ENCODE data around the gene EDA.

Gene EDA

GRCh38 chrX:69724307-69724706, 108.4 kb downstream of the EDA start:
- no peaks in the 10 kb centered on the region for H3K9me3 ChIP-seq (ENCODE audit: control insufficient read depth, low read length)
- no peaks in the 10 kb centered on the region for H3K4me1 ChIP-seq (ENCODE audit: control insufficient read depth, insufficient read depth, low read length, poor library complexity, severe bottlenecking)
- H3K36me3 ChIP-seq (ENCODE audit: control insufficient read depth, insufficient read depth, low read length) = no peaks in the 10 kb centered on the region
- no peak for DNase-seq
- H3K27ac ChIP-seq (ENCODE audit: insufficient read depth, low read length, poor library complexity, severe bottlenecking) = no peak overlapping the region
- H3K27me3 ChIP-seq (replicated peaks; ENCODE audit: control insufficient read depth, insufficient read depth, low read length, poor library complexity, severe bottlenecking) = no peaks in the 10 kb centered on the region
- H3K4me3 ChIP-seq (ENCODE audit: insufficient read depth, low read depth, low read length, poor library complexity, severe bottlenecking) = no peak overlapping the region

DNA sequence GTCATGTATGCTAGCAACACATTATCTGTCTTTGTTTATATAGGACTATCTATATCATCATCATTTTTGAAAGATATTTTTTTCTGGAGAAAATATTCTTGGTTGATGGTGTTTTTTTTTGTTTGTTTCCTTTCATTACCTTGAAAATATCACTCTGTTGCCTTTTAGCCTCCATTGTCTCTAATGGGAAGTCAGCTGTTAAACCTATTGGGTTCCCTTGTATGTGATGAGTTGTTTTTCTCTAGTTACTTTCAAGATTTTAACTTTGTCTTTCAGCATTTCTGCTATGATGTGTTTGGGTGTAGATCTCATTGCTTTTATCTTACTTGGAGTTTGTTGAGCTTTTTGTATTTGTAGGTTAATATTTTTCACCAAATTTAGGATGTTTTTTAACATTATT, 124.4 kb downstream of the EDA start:
- H3K4me1 ChIP-seq (ENCODE audit: control insufficient read depth, insufficient read depth, low read length, poor library complexity, severe bottlenecking) = no peaks in the 10 kb centered on the region
- H3K4me3 ChIP-seq (ENCODE audit: insufficient read depth, low read depth, low read length, poor library complexity, severe bottlenecking) = no peak overlapping the region
- no peak overlapping the region for H3K27ac ChIP-seq (ENCODE audit: insufficient read depth, low read length, poor library complexity, severe bottlenecking)
- no peaks in the 10 kb centered on the region for H3K27me3 ChIP-seq (replicated peaks; ENCODE audit: control insufficient read depth, insufficient read depth, low read length, poor library complexity, severe bottlenecking)
- no peaks in the 10 kb centered on the region for H3K36me3 ChIP-seq (ENCODE audit: control insufficient read depth, insufficient read depth, low read length)
- no peaks in the 10 kb centered on the region for H3K9me3 ChIP-seq (ENCODE audit: control insufficient read depth, low read length)
- DNase-seq = no peak

DNA sequence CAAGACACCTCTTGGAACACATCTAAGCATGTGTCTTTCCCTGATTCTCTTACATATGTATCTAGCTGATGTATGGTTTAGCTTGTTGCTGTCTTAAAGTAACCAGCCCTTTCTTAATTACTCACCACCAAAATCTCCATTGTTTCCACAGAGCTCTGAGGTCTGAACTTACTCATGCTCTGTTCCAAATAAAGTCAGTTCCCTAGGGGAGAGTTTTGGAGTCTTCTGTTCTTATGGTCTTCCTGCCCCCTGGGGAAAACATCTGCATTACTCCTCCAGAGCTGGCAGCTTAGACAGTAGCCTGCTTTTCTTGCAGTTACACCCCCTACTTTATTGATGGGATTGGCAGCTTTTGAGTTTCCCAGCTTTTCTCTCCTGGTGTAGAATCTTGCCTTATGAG, 125.8 kb downstream of the EDA start:
- Histone ChIP-seq H3K4me1 (ENCODE audit: control insufficient read depth, insufficient read depth, low read length, poor library complexity, severe bottlenecking) (no peaks in the 10 kb centered on the region), H3K36me3 (ENCODE audit: control insufficient read depth, insufficient read depth, low read length) (no peaks in the 10 kb centered on the region), H3K27me3 (replicated peaks; ENCODE audit: control insufficient read depth, insufficient read depth, low read length, poor library complexity, severe bottlenecking) (no peaks in the 10 kb centered on the region), H3K27ac (ENCODE audit: insufficient read depth, low read length, poor library complexity, severe bottlenecking) (no peak overlapping the region), H3K4me3 (ENCODE audit: insufficient read depth, low read depth, low read length, poor library complexity, severe bottlenecking) (no peak overlapping the region), H3K9me3 (ENCODE audit: control insufficient read depth, low read length) (no peaks in the 10 kb centered on the region)
- no peak for DNase-seq

- DNase-seq = no peak
- Histone ChIP-seq H3K27me3 (replicated peaks; ENCODE audit: control insufficient read depth, insufficient read depth, low read length, poor library complexity, severe bottlenecking) (no peaks in the 10 kb centered on the region), H3K36me3 (ENCODE audit: control insufficient read depth, insufficient read depth, low read length) (no peaks in the 10 kb centered on the region), H3K27ac (ENCODE audit: insufficient read depth, low read length, poor library complexity, severe bottlenecking) (no peak overlapping the region), H3K9me3 (ENCODE audit: control insufficient read depth, low read length) (no peaks in the 10 kb centered on the region), H3K4me3 (ENCODE audit: insufficient read depth, low read depth, low read length, poor library complexity, severe bottlenecking) (no peak overlapping the region), H3K4me1 (ENCODE audit: control insufficient read depth, insufficient read depth, low read length, poor library complexity, severe bottlenecking) (no peaks in the 10 kb centered on the region)
Observed at GRCh38 chrX:69746051-69746450, 130.1 kb downstream of the EDA start.

DNA sequence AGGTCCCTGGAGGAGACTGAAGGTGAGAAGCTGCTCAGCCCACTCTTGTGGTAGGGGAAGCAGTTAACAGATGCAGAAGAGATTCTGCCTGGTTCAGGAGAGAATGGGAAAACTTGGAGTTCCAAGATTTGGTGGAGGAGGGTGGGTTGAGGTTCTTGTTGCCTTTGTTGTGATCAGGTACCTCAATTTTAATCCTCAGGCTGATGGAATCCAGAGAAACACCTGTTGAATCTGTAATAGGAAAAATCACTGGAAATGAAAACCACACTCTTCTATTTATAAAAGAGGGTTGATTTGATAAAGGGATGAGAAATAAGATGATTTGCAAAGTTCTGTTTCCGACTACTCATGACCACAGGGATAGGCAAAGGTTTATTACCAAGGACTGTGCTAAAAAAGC, 132.1 kb downstream of the EDA start:
- no peak overlapping the region for H3K27ac ChIP-seq (ENCODE audit: insufficient read depth, low read length, poor library complexity, severe bottlenecking)
- H3K36me3 ChIP-seq (ENCODE audit: control insufficient read depth, insufficient read depth, low read length) = no peaks in the 10 kb centered on the region
- H3K9me3 ChIP-seq (ENCODE audit: control insufficient read depth, low read length) = no peaks in the 10 kb centered on the region
- no peak for DNase-seq
- H3K4me3 ChIP-seq (ENCODE audit: insufficient read depth, low read depth, low read length, poor library complexity, severe bottlenecking) = no peak overlapping the region
- H3K27me3 ChIP-seq (replicated peaks; ENCODE audit: control insufficient read depth, insufficient read depth, low read length, poor library complexity, severe bottlenecking) = no peaks in the 10 kb centered on the region
- H3K4me1 ChIP-seq (ENCODE audit: control insufficient read depth, insufficient read depth, low read length, poor library complexity, severe bottlenecking) = no peaks in the 10 kb centered on the region

- H3K4me1 ChIP-seq (ENCODE audit: control insufficient read depth, insufficient read depth, low read length, poor library complexity, severe bottlenecking) = no peaks in the 10 kb centered on the region
- no peaks in the 10 kb centered on the region for H3K27me3 ChIP-seq (replicated peaks; ENCODE audit: control insufficient read depth, insufficient read depth, low read length, poor library complexity, severe bottlenecking)
- H3K27ac ChIP-seq (ENCODE audit: insufficient read depth, low read length, poor library complexity, severe bottlenecking) = no peak overlapping the region
- no peaks in the 10 kb centered on the region for H3K36me3 ChIP-seq (ENCODE audit: control insufficient read depth, insufficient read depth, low read length)
- H3K9me3 ChIP-seq (ENCODE audit: control insufficient read depth, low read length) = no peaks in the 10 kb centered on the region
- no peak overlapping the region for H3K4me3 ChIP-seq (ENCODE audit: insufficient read depth, low read depth, low read length, poor library complexity, severe bottlenecking)
- no peak for DNase-seq
Observed at GRCh38 chrX:69759921-69760625, 144.2 kb downstream of the EDA start.

- no peak for DNase-seq
- Histone ChIP-seq H3K27ac (ENCODE audit: insufficient read depth, low read length, poor library complexity, severe bottlenecking) (no peak overlapping the region), H3K4me3 (ENCODE audit: insufficient read depth, low read depth, low read length, poor library complexity, severe bottlenecking) (no peak overlapping the region)
Observed at GRCh38 chrX:69761633-69762032, 145.7 kb downstream of the EDA start.

GRCh38 chrX:69762340-69762739, 146.4 kb downstream of the EDA start:
- Histone ChIP-seq H3K27me3 (replicated peaks; ENCODE audit: control insufficient read depth, insufficient read depth, low read length, poor library complexity, severe bottlenecking) (no peaks in the 10 kb centered on the region), H3K4me3 (ENCODE audit: insufficient read depth, low read depth, low read length, poor library complexity, severe bottlenecking) (no peak overlapping the region), H3K36me3 (ENCODE audit: control insufficient read depth, insufficient read depth, low read length) (no peaks in the 10 kb centered on the region), H3K4me1 (ENCODE audit: control insufficient read depth, insufficient read depth, low read length, poor library complexity, severe bottlenecking) (no peaks in the 10 kb centered on the region), H3K27ac (ENCODE audit: insufficient read depth, low read length, poor library complexity, severe bottlenecking) (no peak overlapping the region), H3K9me3 (ENCODE audit: control insufficient read depth, low read length) (no peaks in the 10 kb centered on the region)
- DNase-seq = no peak

More at GRCh38 chrX:69761633-69762032, 145.7 kb downstream of the EDA start:
- Histone ChIP-seq H3K27me3 (replicated peaks; ENCODE audit: control insufficient read depth, insufficient read depth, low read length, poor library complexity, severe bottlenecking) (no peaks in the 10 kb centered on the region), H3K4me1 (ENCODE audit: control insufficient read depth, insufficient read depth, low read length, poor library complexity, severe bottlenecking) (no peaks in the 10 kb centered on the region), H3K9me3 (ENCODE audit: control insufficient read depth, low read length) (no peaks in the 10 kb centered on the region), H3K36me3 (ENCODE audit: control insufficient read depth, insufficient read depth, low read length) (no peaks in the 10 kb centered on the region)

DNA sequence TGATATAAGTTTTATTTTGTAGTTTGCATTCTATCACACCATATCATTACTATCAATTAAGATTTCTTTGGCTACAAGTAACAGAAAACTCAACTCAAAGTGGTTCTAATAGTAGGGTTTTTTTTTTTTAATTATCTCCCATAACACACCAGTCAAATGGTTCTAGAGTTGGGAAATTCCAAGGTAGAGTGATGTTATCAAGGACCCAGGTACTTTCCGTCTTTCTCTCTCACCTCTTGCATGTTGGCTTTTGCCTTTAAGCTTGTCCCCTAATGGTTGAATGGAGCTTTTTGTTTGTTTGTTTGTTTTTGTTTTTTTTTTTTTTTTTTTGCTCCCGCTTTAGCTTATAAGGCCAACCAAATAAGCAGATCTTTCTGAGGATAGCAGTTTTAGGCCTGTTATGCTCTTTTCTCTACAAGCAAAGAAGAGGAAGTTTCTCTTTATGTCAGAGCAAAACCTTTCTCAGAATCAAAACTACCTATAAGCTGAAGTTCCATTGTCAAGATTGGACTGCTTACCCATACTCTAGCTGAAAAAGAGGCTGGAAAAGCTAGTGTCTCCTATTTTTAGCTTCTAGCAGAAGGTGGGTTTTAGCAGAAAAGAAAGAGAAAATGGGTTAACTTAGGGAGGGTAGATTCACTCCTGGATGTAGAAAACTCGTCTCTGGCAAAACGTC, 177.5 kb downstream of the EDA start:
- Histone ChIP-seq H3K4me3 (ENCODE audit: insufficient read depth, low read depth, low read length, poor library complexity, severe bottlenecking) (no peak overlapping the region), H3K4me1 (ENCODE audit: control insufficient read depth, insufficient read depth, low read length, poor library complexity, severe bottlenecking) (no peaks in the 10 kb centered on the region), H3K27ac (ENCODE audit: insufficient read depth, low read length, poor library complexity, severe bottlenecking) (no peak overlapping the region), H3K36me3 (ENCODE audit: control insufficient read depth, insufficient read depth, low read length) (no peaks in the 10 kb centered on the region), H3K27me3 (replicated peaks; ENCODE audit: control insufficient read depth, insufficient read depth, low read length, poor library complexity, severe bottlenecking) (no peaks in the 10 kb centered on the region), H3K9me3 (ENCODE audit: control insufficient read depth, low read length) (no peaks in the 10 kb centered on the region)
- no peak for DNase-seq

- Histone ChIP-seq H3K27ac (ENCODE audit: insufficient read depth, low read length, poor library complexity, severe bottlenecking) (no peak overlapping the region), H3K4me3 (ENCODE audit: insufficient read depth, low read depth, low read length, poor library complexity, severe bottlenecking) (no peak overlapping the region), H3K9me3 (ENCODE audit: control insufficient read depth, low read length) (no peaks in the 10 kb centered on the region), H3K36me3 (ENCODE audit: control insufficient read depth, insufficient read depth, low read length) (no peaks in the 10 kb centered on the region), H3K4me1 (ENCODE audit: control insufficient read depth, insufficient read depth, low read length, poor library complexity, severe bottlenecking) (no peaks in the 10 kb centered on the region), H3K27me3 (replicated peaks; ENCODE audit: control insufficient read depth, insufficient read depth, low read length, poor library complexity, severe bottlenecking) (no peaks in the 10 kb centered on the region)
- DNase-seq = no peak
Observed at GRCh38 chrX:69795702-69796101, 179.8 kb downstream of the EDA start.
